ENCODE results near the gene FAM20C.

The FAM20C gene

DNA sequence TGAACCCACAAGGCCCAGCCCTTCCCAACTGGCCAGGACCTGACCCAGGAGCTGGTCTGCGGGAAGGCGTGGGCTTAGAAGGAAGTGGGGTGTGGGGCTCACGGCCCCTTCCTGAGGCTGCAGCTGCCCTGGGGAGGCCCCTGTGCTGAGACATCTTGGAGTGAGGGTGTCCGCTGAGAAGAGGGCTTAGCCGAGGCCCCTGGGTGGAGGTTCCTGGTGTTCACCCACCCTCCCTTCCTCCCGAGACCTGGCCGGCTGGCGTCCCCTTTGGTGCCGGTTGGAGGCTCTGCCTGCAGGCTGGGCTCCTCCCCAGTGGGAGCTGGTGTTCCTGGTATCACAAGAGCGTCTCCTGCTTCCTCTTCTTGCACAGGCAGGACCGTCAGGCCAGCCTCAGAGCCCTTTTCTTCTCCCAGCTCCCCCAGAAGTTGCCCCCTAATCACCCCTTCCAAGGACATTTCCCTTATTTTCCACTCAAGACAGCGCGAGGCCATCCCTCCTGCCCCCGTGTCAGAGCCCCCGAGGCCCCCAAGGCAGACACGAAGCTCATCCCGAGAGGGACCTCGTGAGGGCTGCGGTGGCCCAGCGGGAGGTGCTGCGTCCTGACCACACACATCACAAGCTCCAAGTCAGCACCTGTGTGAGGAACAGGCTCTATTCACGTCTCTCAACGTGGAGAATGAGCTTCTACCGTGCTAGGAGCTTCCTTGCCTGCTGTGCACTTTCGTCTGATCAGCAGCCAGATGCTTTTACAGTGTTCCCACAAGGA lies 25.1 kb upstream of the FAM20C start:
- H3K4me3 ChIP-seq (ENCODE audit: low read depth, low read length) = no peak overlapping the region

DNA sequence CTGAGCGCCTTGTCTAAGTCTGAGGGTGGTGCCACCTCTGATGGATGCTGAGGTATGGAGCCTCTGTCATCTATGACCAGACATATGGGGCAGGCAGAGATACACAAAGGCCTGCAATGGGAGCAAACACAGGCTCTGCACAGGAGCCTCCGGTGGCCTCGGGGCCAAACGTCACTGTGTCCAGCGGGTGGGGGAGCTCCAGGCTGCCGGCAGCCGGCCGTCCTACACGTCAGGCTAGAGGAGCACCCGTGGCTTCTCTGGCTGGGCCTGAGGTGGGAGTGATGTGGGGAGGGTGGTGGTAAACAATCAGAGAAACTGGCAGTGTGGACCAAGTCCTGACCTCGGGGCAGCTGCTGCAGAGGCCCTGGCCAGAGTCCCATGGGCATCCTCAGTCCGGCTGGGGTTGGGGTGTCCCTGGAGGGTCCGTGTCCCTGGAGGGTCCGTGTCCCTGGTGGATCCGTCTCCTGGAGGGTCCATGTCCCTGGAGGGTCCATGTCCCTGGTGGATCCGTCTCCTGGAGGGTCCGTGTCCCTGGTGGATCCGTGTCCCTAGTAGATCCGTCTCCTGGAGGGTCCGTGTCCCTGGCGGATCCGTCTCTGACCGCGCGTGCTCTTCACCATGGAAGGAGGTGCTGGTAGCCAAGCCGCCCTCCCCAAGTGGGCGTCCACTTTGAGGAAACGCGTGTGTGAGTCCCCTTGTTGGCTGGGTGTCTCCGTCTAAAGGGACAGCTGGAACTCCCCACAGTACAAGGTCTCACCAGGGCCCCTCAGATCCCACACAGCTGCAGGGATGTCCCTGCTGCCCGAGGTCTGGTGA lies 24.2 kb upstream of the FAM20C start:
- H3K4me3 ChIP-seq (ENCODE audit: low read depth, low read length) = no peak overlapping the region
- no peak for DNase-seq (ENCODE audit: low read depth)
- TF ChIP-seq, protein P1, sequence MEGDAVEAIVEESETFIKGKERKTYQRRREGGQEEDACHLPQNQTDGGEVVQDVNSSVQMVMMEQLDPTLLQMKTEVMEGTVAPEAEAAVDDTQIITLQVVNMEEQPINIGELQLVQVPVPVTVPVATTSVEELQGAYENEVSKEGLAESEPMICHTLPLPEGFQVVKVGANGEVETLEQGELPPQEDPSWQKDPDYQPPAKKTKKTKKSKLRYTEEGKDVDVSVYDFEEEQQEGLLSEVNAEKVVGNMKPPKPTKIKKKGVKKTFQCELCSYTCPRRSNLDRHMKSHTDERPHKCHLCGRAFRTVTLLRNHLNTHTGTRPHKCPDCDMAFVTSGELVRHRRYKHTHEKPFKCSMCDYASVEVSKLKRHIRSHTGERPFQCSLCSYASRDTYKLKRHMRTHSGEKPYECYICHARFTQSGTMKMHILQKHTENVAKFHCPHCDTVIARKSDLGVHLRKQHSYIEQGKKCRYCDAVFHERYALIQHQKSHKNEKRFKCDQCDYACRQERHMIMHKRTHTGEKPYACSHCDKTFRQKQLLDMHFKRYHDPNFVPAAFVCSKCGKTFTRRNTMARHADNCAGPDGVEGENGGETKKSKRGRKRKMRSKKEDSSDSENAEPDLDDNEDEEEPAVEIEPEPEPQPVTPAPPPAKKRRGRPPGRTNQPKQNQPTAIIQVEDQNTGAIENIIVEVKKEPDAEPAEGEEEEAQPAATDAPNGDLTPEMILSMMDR (IDR thresholded peaks at IDR 0.05; ENCODE audit: low read depth, low read length, missing control alignments) = no peak
- in situ Hi-C loops (cut with HindIII; ENCODE audit: low sequenced_read_pairs) = no loop called here

More for the DNA sequence above, 25.1 kb upstream of the FAM20C start:
- in situ Hi-C loops (cut with HindIII; ENCODE audit: low sequenced_read_pairs) = no loop called here
- no peak for DNase-seq (ENCODE audit: low read depth)
- TF ChIP-seq, protein P1 (IDR thresholded peaks at IDR 0.05; ENCODE audit: low read depth, low read length, missing control alignments) = no peak

- in situ Hi-C loops (cut with HindIII; ENCODE audit: low sequenced_read_pairs) = no loop called here
- no peak for DNase-seq (ENCODE audit: low read depth)
- TF ChIP-seq, protein P1 (IDR thresholded peaks at IDR 0.05; ENCODE audit: low read depth, low read length, missing control alignments) = no peak
- no peak overlapping the region for H3K4me3 ChIP-seq (ENCODE audit: low read depth, low read length)
These were observed 22.8 kb upstream of the FAM20C start for GRCh38 chr7:169276-170172.

DNA sequence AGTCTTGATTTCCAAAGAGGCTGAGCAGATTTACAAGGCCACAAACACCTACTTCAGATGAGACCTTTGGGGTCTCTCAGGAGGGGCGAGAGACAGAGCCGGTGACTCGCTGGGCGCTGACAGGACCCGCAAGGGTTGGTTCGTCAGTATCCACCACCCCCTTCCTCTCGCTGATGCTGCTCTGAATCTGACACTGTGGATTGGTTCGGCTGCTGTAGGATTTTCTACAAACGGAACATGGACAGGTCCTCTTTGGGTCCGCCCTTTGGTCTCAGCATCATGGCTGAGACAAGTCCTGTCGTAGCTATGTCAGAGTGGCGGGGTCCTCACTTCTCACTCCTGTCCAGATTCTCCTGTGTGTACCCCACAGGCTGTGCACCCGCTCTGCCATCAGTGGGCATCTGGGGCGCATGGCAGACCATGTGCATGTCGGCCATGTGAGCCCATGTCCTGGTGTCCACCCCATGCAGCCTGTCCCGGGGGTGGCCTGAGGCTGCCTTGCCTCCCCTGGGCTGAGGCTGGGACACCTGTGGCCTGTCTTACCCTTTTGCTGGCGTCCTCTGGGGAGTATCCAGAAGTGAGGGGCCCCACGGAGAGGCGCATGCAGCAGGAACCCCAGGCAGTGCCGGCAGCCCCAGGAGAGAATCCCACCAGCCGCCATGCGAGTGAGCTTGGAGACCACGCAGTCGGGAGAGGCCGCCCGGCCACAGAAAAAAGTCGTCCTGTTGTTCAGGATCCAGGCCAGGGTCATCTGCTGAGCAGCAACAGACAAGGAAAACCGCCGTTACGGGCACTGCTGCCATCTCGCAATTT lies 21.6 kb upstream of the FAM20C start:
- DNase-seq (ENCODE audit: low read depth) = no peak
- in situ Hi-C loops (cut with HindIII; ENCODE audit: low sequenced_read_pairs) = no loop called here
- TF ChIP-seq, protein P1 (IDR thresholded peaks at IDR 0.05; ENCODE audit: low read depth, low read length, missing control alignments) = no peak
- H3K4me3 ChIP-seq (ENCODE audit: low read depth, low read length) = no peak overlapping the region

DNA sequence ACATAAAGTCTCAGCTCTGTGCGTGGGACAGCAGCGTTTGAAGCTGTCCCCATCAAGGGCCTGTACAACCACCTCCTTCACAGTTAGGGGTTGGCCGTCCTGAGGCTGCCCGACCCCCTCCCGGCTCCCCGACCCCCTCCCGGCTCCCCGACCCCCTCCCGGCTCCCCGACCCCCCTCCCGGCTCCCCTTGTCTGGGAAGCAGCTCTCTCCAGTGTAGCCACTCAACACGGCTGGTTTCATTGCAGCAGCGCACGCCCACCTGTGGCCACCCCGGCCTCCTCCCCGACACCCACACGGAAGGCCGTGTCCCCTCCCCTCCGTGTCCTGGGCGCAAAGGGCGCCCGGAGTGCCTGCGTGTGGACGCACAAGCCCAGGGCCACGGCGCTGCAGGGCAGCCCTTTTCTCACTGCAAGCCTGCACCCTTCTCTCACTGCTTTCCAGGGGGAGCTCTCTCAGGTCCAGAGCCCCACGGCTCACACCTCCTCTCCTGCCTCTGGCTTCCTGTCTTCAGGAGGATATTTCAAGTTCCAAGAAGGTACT lies 20.9 kb upstream of the FAM20C start:
- H3K4me3 ChIP-seq (ENCODE audit: low read depth, low read length) = no peak overlapping the region
- DNase-seq (ENCODE audit: low read depth) = no peak
- in situ Hi-C loops (cut with HindIII; ENCODE audit: low sequenced_read_pairs) = no loop called here
- TF ChIP-seq, protein P1 (IDR thresholded peaks at IDR 0.05; ENCODE audit: low read depth, low read length, missing control alignments) = no peak
